H1 (cell line): ENCODE data around the gene STX16. TPM values are rescaled to one million over a fixed set of nuclear protein-coding genes. Genes with fewer than 3 reads are reported as not detected.

Source experiments
- CTCF ChIA-PET: fragments of 300-600 bp; sonication (Branson Sonifier 250); formaldehyde crosslinking; loops from one replicate; lab custom pipeline; 2021; ENCODE audit not compliant: partially characterized antibody; lab: Charles Lee
- POLR2A ChIA-PET: fragments of 300-600 bp; sonication (Branson Sonifier 250); formaldehyde crosslinking; loops from one replicate; lab custom pipeline; 2021; ENCODE audit warnings: inconsistent platforms; ENCODE audit not compliant: partially characterized antibody; lab: Charles Lee
- DNase-seq, 2 experiments: peaks; one replicate each; pipeline versions ENCODE4 v3.0.0 to v3.0.0-alpha.2; 2010 to 2022; ENCODE audit warnings: low spot score in 2 of 2, low read depth in 1 of 2, mixed read lengths in 1 of 2
- FAIRE-seq: peaks from 2 replicates; lab custom pipeline; 2011; peaks lifted over from hg19 to GRCh38; lab: Jason Lieb, UNC
- H2AFZ ChIP-seq: 2 replicates; pipeline ENCODE4 v1.8.1; 2012; ENCODE audit warnings: low read length, inconsistent platforms
- H2AK5ac ChIP-seq: 2 replicates; pipeline ENCODE4 v1.6.1; 2013; ENCODE audit warnings: low read depth, low read length
- H2BK120ac ChIP-seq: replicated peaks from 2 replicates; pipeline ENCODE3; 2013; ENCODE audit warnings: low read depth, low read length, inconsistent platforms
- H2BK12ac ChIP-seq: 2 replicates; pipeline ENCODE4 v1.6.1; 2013; ENCODE audit warnings: low read depth, low read length
- H2BK15ac ChIP-seq: 2 replicates; pipeline ENCODE4 v1.6.1; 2013; ENCODE audit warnings: low read length
- H2BK20ac ChIP-seq: 2 replicates; pipeline ENCODE4 v1.6.1; 2013; ENCODE audit warnings: low read length
- H2BK5ac ChIP-seq: 2 replicates; pipeline ENCODE4 v1.6.1; 2013; ENCODE audit warnings: low read depth, low read length
- H3K14ac ChIP-seq: 2 replicates; pipeline ENCODE4 v1.6.1; 2013; ENCODE audit warnings: inconsistent platforms; ENCODE audit not compliant: insufficient read length
- H3K18ac ChIP-seq: 2 replicates; pipeline ENCODE4 v1.6.1; 2013; ENCODE audit warnings: low read length; ENCODE audit errors: extremely low read depth
- H3K23ac ChIP-seq: 2 replicates; pipeline ENCODE4 v1.6.1; 2013; ENCODE audit warnings: inconsistent platforms; ENCODE audit not compliant: insufficient read length
- H3K23me2 ChIP-seq: 2 replicates; pipeline ENCODE4 v1.6.1; 2013; ENCODE audit warnings: low read depth, low read length
- H3K27ac ChIP-seq: 2 replicates; pipeline ENCODE4 v1.6.1; 2011; ENCODE audit warnings: low read depth, low read length, inconsistent platforms
- H3K27me3 ChIP-seq, 4 experiments: replicated peaks in 1 of 4; 1 replicate in 1 of 4; 2 replicates in 3 of 4; pipeline versions ENCODE4 v1.6.1 to v1.8.1; 2011 to 2013; ENCODE audit warnings: low read length in 3 of 4, mild to moderate bottlenecking in 3 of 4, inconsistent platforms in 2 of 4, mixed read lengths in 2 of 4, moderate library complexity in 1 of 4; ENCODE audit not compliant: control insufficient read depth in 3 of 4, insufficient read depth in 3 of 4; ENCODE audit errors: extremely low read depth in 1 of 4
- H3K36me3 ChIP-seq, 4 experiments: 2 replicates each; pipeline versions ENCODE4 v1.6.1 to v1.8.1; 2011 to 2013; ENCODE audit warnings: mild to moderate bottlenecking in 4 of 4, low read length in 3 of 4, moderate library complexity in 2 of 4, control low read depth in 1 of 4, inconsistent platforms in 1 of 4; ENCODE audit not compliant: insufficient read depth in 4 of 4, control insufficient read depth in 2 of 4
- H3K4ac ChIP-seq: replicated peaks from 2 replicates; pipeline ENCODE3; 2013; ENCODE audit warnings: low read length, low read depth, mixed read lengths, inconsistent platforms; ENCODE audit not compliant: insufficient read length
- H3K4me1 ChIP-seq, 4 experiments: replicated peaks in 1 of 4; 1 replicate in 1 of 4; 2 replicates in 3 of 4; pipeline versions ENCODE4 v1.6.1 to v1.8.1; 2011 to 2013; ENCODE audit warnings: low read length in 3 of 4, inconsistent platforms in 2 of 4, mixed read lengths in 1 of 4; ENCODE audit not compliant: insufficient read depth in 4 of 4, control insufficient read depth in 3 of 4
- H3K4me2 ChIP-seq, 2 experiments: 2 replicates each; pipeline versions ENCODE4 v1.6.1 to v1.8.1; 2011 to 2013; ENCODE audit warnings: low read depth in 2 of 2, low read length in 2 of 2, control low read depth in 1 of 2, inconsistent platforms in 1 of 2, mild to moderate bottlenecking in 1 of 2; ENCODE audit not compliant: insufficient read depth in 1 of 2
- H3K4me3 ChIP-seq, 4 experiments: fragments of 200-600, 300-600 bp in 1 of 4; sonication (generic), shearing (Covaris generic), sonication (Bioruptor Twin) in 1 of 4; 2 replicates each; pipeline versions ENCODE4 v1.5.1 to v1.8.1; 2011 to 2016; ENCODE audit warnings: low read length in 4 of 4, low read depth in 3 of 4, control low read depth in 2 of 4, inconsistent platforms in 2 of 4, mild to moderate bottlenecking in 2 of 4, mixed read lengths in 1 of 4, moderate library complexity in 1 of 4; ENCODE audit not compliant: insufficient read depth in 2 of 4; ENCODE audit errors: extremely low read depth in 1 of 4
- H3K56ac ChIP-seq: replicated peaks from 2 replicates; pipeline ENCODE3; 2013; ENCODE audit warnings: low read depth, mild to moderate bottlenecking, mixed read lengths, low read length, inconsistent platforms; ENCODE audit not compliant: insufficient read length
- H3K79me1 ChIP-seq: 2 replicates; pipeline ENCODE4 v1.6.1; 2013; ENCODE audit warnings: low read depth, low read length, control low read depth
- H3K79me2 ChIP-seq, 2 experiments: 2 replicates each; pipeline versions ENCODE4 v1.6.1 to v1.8.1; 2012 to 2013; ENCODE audit warnings: low read length in 2 of 2, mild to moderate bottlenecking in 2 of 2, inconsistent platforms in 1 of 2; ENCODE audit not compliant: insufficient read depth in 2 of 2, control insufficient read depth in 1 of 2
- H3K9ac ChIP-seq, 4 experiments: replicated peaks in 1 of 4; 1 replicate in 1 of 4; 2 replicates in 3 of 4; pipeline versions ENCODE4 v1.6.1 to v1.8.1; 2011 to 2013; ENCODE audit warnings: low read depth in 3 of 4, low read length in 3 of 4, control low read depth in 2 of 4, mild to moderate bottlenecking in 2 of 4, moderate library complexity in 2 of 4, inconsistent platforms in 1 of 4; ENCODE audit errors: extremely low read depth in 1 of 4
- H3K9me3 ChIP-seq, 2 experiments: 2 replicates each; pipeline versions ENCODE4 v1.6.1 to v1.8.1; 2012 to 2013; ENCODE audit warnings: mild to moderate bottlenecking in 2 of 2, moderate library complexity in 2 of 2, control low read depth in 1 of 2, inconsistent platforms in 1 of 2, low read depth in 1 of 2, low read length in 1 of 2, mixed read lengths in 1 of 2; ENCODE audit not compliant: insufficient read depth in 2 of 2
- H4K20me1 ChIP-seq, 2 experiments: replicated peaks in 1 of 2; 2 replicates each; pipeline versions ENCODE3 to v1.8.1; 2011 to 2013; ENCODE audit warnings: inconsistent platforms in 2 of 2, low read length in 2 of 2, mild to moderate bottlenecking in 1 of 2; ENCODE audit not compliant: insufficient read depth in 2 of 2, control insufficient read depth in 1 of 2
- H4K5ac ChIP-seq: 2 replicates; pipeline ENCODE4 v1.6.1; 2013; ENCODE audit warnings: low read length, low read depth, mixed read lengths, inconsistent platforms; ENCODE audit not compliant: insufficient read length
- H4K8ac ChIP-seq: 2 replicates; pipeline ENCODE4 v1.8.0; 2013; ENCODE audit warnings: mild to moderate bottlenecking, moderate library complexity, low read length, inconsistent platforms; ENCODE audit not compliant: insufficient read depth; ENCODE audit errors: extremely low read depth
- H4K91ac ChIP-seq: replicated peaks from 2 replicates; pipeline ENCODE3; 2013; ENCODE audit warnings: low read length, mixed read lengths, inconsistent platforms; ENCODE audit not compliant: insufficient read length
- BCL11A ChIP-seq, 2 experiments: IDR thresholded peaks; one replicate each; pipeline ENCODE4 v1.6.1; 2011; ENCODE audit warnings: low read depth in 2 of 2, low read length in 2 of 2, mild to moderate bottlenecking in 2 of 2
- CREB1 ChIP-seq: IDR thresholded peaks from 2 replicates; pipeline ENCODE4 v1.6.1; 2012; ENCODE audit warnings: inconsistent platforms
- E2F6 ChIP-seq: IDR thresholded peaks from 2 replicates; pipeline ENCODE4 v1.6.1; 2012; ENCODE audit warnings: inconsistent platforms
- FOSL1 ChIP-seq: IDR thresholded peaks from 2 replicates; pipeline ENCODE4 v1.6.1; 2011; ENCODE audit warnings: mild to moderate bottlenecking, low read depth, low read length, moderate library complexity; ENCODE audit not compliant: insufficient read depth
- HDAC6 ChIP-seq: IDR thresholded peaks from one replicate; pipeline ENCODE4 v1.7.1; 2012; ENCODE audit warnings: low read depth, mild to moderate bottlenecking, inconsistent platforms, low read length, moderate library complexity
- KDM5A ChIP-seq: fragments of 200-600 bp; IDR thresholded peaks from 2 replicates; pipeline ENCODE4 v1.7.1; 2012; ENCODE audit warnings: mild to moderate bottlenecking, low read length, inconsistent platforms, mixed read lengths
- POU5F1 ChIP-seq: IDR thresholded peaks from 2 replicates; pipeline ENCODE4 v1.6.1; 2011; ENCODE audit warnings: low read depth, mild to moderate bottlenecking, low read length, moderate library complexity
- RXRA ChIP-seq: IDR thresholded peaks from 2 replicates; pipeline ENCODE4 v1.6.1; 2011; ENCODE audit warnings: low read depth, mild to moderate bottlenecking, low read length, moderate library complexity; ENCODE audit not compliant: insufficient read depth
- SP1 ChIP-seq: IDR thresholded peaks from 2 replicates; pipeline ENCODE4 v1.6.1; 2011; ENCODE audit warnings: low read depth, low read length
- SP4 ChIP-seq: IDR thresholded peaks from 2 replicates; pipeline ENCODE4 v1.6.1; 2012; ENCODE audit warnings: low read length, inconsistent platforms
- SRF ChIP-seq: IDR thresholded peaks from 2 replicates; pipeline ENCODE4 v1.6.1; 2011; ENCODE audit warnings: mild to moderate bottlenecking, low read depth, low read length, moderate library complexity
- TAF7 ChIP-seq: optimal IDR thresholded peaks from 2 replicates; pipeline ENCODE3; 2011; ENCODE audit warnings: low read depth, mild to moderate bottlenecking, inconsistent platforms, low read length, moderate library complexity, borderline replicate concordance
- YY1 ChIP-seq: IDR thresholded peaks from 2 replicates; pipeline ENCODE4 v1.6.1; 2011; ENCODE audit warnings: low read depth, mild to moderate bottlenecking, low read length
- ZNF274 ChIP-seq: IDR thresholded peaks from 2 replicates; pipeline ENCODE4 v1.7.0; 2012; ENCODE audit warnings: low read length, borderline replicate concordance; ENCODE audit errors: extremely low read depth
- WGBS, 2 experiments: shearing (Covaris generic) in 1 of 2; methylation state at CpG; one replicate each; pipeline versions ENCODE4 v1.1.6 to v1.1.7; 2013 to 2015; ENCODE audit warnings: low lambda C conversion rate in 2 of 2, mixed read lengths in 2 of 2, inconsistent platforms in 1 of 2, low coverage in 1 of 2, missing lambda C conversion rate in 1 of 2; ENCODE audit not compliant: insufficient replicate concordance in 2 of 2, insufficient coverage in 1 of 2, insufficient read length in 1 of 2; ENCODE audit errors: extremely low coverage in 1 of 2, missing lambda C conversion rate in 1 of 2; 5-methylcytosine and 5-hydroxymethylcytosine counted together
- polyA plus RNA-seq, 7 experiments: library from polyadenylated mRNA; depleted of rRNA in 3 of 7; stranded (reverse) in 5 of 7; unstranded in 2 of 7; fragments of >200 nt in 5 of 7; fragments of 200-250 nt in 2 of 7; gene quantifications; 1 replicate in 5 of 7; 2 replicates in 1 of 7; 4 replicates in 1 of 7; pipeline versions ENCODE4 v1.2.1 to v1.2.3, GENCODE V29; 2011 to 2013; ENCODE audit warnings: missing spikeins in 2 of 7, mixed read lengths in 2 of 7
- total RNA-seq: library from RNA; stranded (reverse); fragmentation: NEBNext Ultra II Directional; extraction: Animal tissue kit (Norgen Biotek cat#: 25700); gene quantifications from 2 replicates; pipeline ENCODE4 v1.2.1, GENCODE V29; 2021

STX16 gene
- total and polyA plus RNA-seq, 2 of the 8 experiments (the other 6 are each of a cell fraction or from before 2014, with no cell fraction given): 45.2 to 61.6 TPM

DNA sequence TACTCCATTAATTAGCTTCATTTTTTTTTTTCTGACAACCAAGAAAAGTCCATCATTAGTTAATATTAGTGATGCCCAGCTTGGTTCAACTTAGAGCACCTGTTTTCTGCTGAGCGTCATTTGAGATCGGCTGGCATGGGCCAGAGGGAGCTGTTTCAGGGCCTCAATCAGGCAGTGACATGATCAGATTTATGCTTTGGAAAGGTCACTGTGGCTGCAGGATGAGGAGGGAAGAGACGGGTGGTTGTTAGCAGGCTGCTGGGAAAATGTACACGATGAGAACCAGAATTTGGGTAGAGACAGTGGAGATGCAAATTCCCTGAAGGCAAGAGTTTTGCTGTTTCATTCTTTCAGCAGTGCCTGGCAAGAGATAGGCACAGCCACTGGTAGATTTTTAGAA, 4.4 kb upstream of the STX16 start:
- H3K4me2 ChIP-seq: no peak overlapping the region
- no peak overlapping the region for H4K8ac ChIP-seq
- H2BK5ac ChIP-seq: no peak overlapping the region
- ChIA-PET CTCF (interaction anchor here (0.6 to 7.7 kb wide), 13 partner anchors 10 to 280 kb away, joined by 3 to 57 read pairs (median 4); no protein-coding TSS in a partner anchor), POLR2A (interaction anchor here (0.6 to 2.3 kb wide), 4 partner anchors 10 to 242 kb away, joined by 3 to 10 read pairs (median 6); no protein-coding TSS in a partner anchor)
- no peak overlapping the region for H2BK120ac ChIP-seq
- H3K79me1 ChIP-seq: no peaks in the 10 kb centered on the region
- no peak overlapping the region for H4K5ac ChIP-seq
- H3K4ac ChIP-seq: no peak overlapping the region
- no peaks in the 10 kb centered on the region for H3K36me3 ChIP-seq
- H3K23me2 ChIP-seq: peaks cover 12% of the 10 kb centered on the region; the same call in 1 of the 2 replicates
- peaks cover 0 to 6% of the 10 kb centered on the region in 2 experiments; a peak in 2 of 4 replicates for H3K79me2 ChIP-seq
- peak overlapping the region; percentile 75; the same call in 1 of the 2 replicates for H2BK12ac ChIP-seq
- DNase-seq (peak in 1 of 2 experiments; percentile 23), FAIRE-seq (no peak)
- no peak overlapping the region for H4K91ac ChIP-seq
- H3K14ac ChIP-seq: no peak overlapping the region
- no peak overlapping the region for H2BK15ac ChIP-seq
- no peak overlapping the region for H3K27ac ChIP-seq
- no peaks in the 10 kb centered on the region for H3K9me3 ChIP-seq
- WGBS, 2 experiments: 91% methylated on average over 4 of the region's 4 CpGs; no CpG with 5 or more reads in 1 of the 2 experiments
- H3K56ac ChIP-seq: no peak overlapping the region
- H3K4me3 ChIP-seq: no peak overlapping the region
- peaks cover 0 to 3% (median 0%) of the 10 kb centered on the region in 4 experiments; a peak in 2 of 7 replicates for H3K27me3 ChIP-seq
- no peak overlapping the region for H3K23ac ChIP-seq
- no peak overlapping the region for H2AFZ ChIP-seq
- H2BK20ac ChIP-seq: no peak overlapping the region
- no peaks in the 10 kb centered on the region for H4K20me1 ChIP-seq
- H3K9ac ChIP-seq: no peak overlapping the region
- no peak overlapping the region for H3K18ac ChIP-seq
- H2AK5ac ChIP-seq: peak overlapping the region; percentile 75; the same call in 1 of the 2 replicates
- H3K4me1 ChIP-seq: peaks cover 0 to 4% (median 2%) of the 10 kb centered on the region in 4 experiments; a peak in 4 of 7 replicates
- no peak for TF ChIP-seq SP1
- no peak for TF ChIP-seq ZNF274
- no peak for TF ChIP-seq HDAC6
- TF ChIP-seq BCL11A (IDR thresholded peaks at IDR 0.05; ENCODE audit: low read depth in 2 of 2, low read length in 2 of 2): no peak
- no peak for TF ChIP-seq E2F6
- no peak for TF ChIP-seq TAF7
- TF ChIP-seq SP4: no peak
- no peak for TF ChIP-seq FOSL1
- no peak for TF ChIP-seq RXRA
- no peak for TF ChIP-seq KDM5A
- no peak for TF ChIP-seq YY1
- no peak for TF ChIP-seq SRF
- TF ChIP-seq POU5F1: no peak
- TF ChIP-seq CREB1: no peak
